ENCODE results near the gene ABAT.

Gene ABAT

DNA sequence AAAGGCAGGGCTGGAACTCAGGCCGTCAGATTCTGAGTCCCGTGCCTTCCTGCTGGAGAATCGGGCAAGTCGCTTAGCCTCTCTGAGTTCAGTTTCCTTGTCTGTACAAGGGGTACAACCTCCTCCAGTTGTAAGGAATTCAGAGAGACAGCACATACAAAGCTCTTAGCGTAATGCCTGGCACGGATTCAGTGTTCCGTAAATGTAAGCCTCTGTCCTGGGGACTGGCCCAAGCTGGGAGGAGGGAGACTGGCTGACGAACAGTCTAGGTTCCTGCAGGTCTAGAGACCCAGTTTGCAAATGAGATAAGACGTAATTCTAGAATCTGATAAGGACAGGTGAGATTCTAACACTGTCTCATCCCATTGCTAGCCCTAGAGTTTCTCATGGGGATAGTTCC, 43.0 kb upstream of the ABAT start:
- H3K4me3 ChIP-seq (ENCODE audit: low read depth, low read length) = no peak overlapping the region
- TF ChIP-seq CTCF (IDR thresholded peaks at IDR 0.05; ENCODE audit: low read depth, low read length) = no peak

GRCh38 chr16:8631818-8632465, 42.5 kb upstream of the ABAT start:
- no peak for TF ChIP-seq CTCF (IDR thresholded peaks at IDR 0.05; ENCODE audit: low read depth, low read length)
- H3K4me3 ChIP-seq (ENCODE audit: low read depth, low read length) = no peak overlapping the region

- no peak overlapping the region for H3K4me3 ChIP-seq (ENCODE audit: low read depth, low read length)
- no peak for TF ChIP-seq CTCF (IDR thresholded peaks at IDR 0.05; ENCODE audit: low read depth, low read length)
Measured at GRCh38 chr16:8632675-8633182, 41.7 kb upstream of the ABAT start.

- peak; percentile 31 for TF ChIP-seq CTCF (IDR thresholded peaks at IDR 0.05; ENCODE audit: low read depth, low read length)
- H3K4me3 ChIP-seq (ENCODE audit: low read depth, low read length) = no peak overlapping the region
Measured at GRCh38 chr16:8634991-8635736, 39.3 kb upstream of the ABAT start.

GRCh38 chr16:8639694-8640093, 34.7 kb upstream of the ABAT start:
- TF ChIP-seq CTCF (IDR thresholded peaks at IDR 0.05; ENCODE audit: low read depth, low read length) = no peak

DNA sequence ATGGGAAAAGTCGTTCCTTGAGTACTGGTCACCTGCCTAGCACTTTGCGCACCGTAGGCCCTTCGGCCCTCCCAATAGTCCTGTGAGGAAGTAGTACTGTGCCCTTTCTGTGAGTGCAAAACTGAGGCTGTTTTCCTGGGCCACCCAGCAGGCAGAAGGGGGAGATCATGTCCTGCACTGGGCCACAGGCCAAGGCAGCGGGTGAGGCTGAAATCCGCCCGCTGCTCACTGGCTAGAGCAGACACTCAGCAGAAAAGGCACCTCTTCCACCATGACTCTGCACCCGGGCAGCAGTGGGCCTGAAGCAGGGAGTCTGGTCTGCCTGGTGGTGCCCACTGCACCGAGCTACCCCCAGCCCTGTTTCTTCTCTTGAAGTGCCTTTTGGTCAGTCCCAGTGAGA, 32.7 kb upstream of the ABAT start:
- H3K4me3 ChIP-seq (ENCODE audit: low read depth, low read length) = no peak overlapping the region
- no peak for TF ChIP-seq CTCF (IDR thresholded peaks at IDR 0.05; ENCODE audit: low read depth, low read length)

More at GRCh38 chr16:8639694-8640093, 34.7 kb upstream of the ABAT start:
- no peak overlapping the region for H3K4me3 ChIP-seq (ENCODE audit: low read depth, low read length)

DNA sequence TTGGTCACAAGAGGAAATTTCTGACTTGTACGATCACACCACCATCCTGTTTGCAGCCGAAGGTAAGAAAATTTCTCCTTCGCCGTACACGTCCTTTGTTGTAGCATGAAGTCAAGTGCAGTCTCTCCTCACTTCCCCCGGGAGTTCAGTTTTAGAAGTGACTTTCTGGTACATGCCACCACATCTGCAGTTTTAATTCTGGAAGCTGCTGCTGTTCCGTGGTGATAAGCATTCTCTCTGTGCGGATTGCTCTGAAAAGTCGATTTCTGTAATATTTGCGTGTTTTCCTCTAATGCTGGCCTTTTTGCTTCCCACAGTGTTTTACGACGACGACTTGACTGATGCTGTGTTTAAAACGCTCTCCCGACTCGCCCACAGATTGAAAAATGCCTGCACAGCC, 32.3 kb upstream of the ABAT start:
- no peak overlapping the region for H3K4me3 ChIP-seq (ENCODE audit: low read depth, low read length)
- TF ChIP-seq CTCF (IDR thresholded peaks at IDR 0.05; ENCODE audit: low read depth, low read length) = no peak
